IPS-11a (cell line): ENCODE measurements around the gene PHKA2.
"Not testable (repeated sequence)": the region's sequence is repeated elsewhere in the genome, so short reads cannot be mapped to it uniquely, and the experiment has no call there.

Source experiments
- H3K4me3 ChIP-seq: one replicate; pipeline ENCODE4 v1.5.1; 2013; ENCODE audit warnings: low read depth, low read length, control low read depth

PHKA2 gene

GRCh38 chrX:18983666-18984380, at the start of gene PHKA2:
TSS of gene PHKA2 (minus strand) at chrX:18984114. CDS start at chrX:18983932, 182 bp downstream.
- H3K4me3 ChIP-seq: peak within 1 kb of the TSS; percentile 56

GRCh38 chrX:19030805-19031204, 46.9 kb upstream of the PHKA2 start:
- H3K4me3 ChIP-seq: no peak overlapping the region

- no peak overlapping the region for H3K4me3 ChIP-seq
These were observed 44.6 kb upstream of the PHKA2 start for GRCh38 chrX:19028560-19028959.

GRCh38 chrX:19024366-19024765, 40.5 kb upstream of the PHKA2 start:
- H3K4me3 ChIP-seq: no peak overlapping the region

GRCh38 chrX:19019996-19020395, 36.1 kb upstream of the PHKA2 start:
- no peak overlapping the region for H3K4me3 ChIP-seq

GRCh38 chrX:19017271-19017670, 33.4 kb upstream of the PHKA2 start:
- no peak overlapping the region for H3K4me3 ChIP-seq

- H3K4me3 ChIP-seq: not testable (repeated sequence)
These were observed 32.7 kb upstream of the PHKA2 start for GRCh38 chrX:19016614-19017013.

GRCh38 chrX:19007868-19008267, 24.0 kb upstream of the PHKA2 start:
- no peak overlapping the region for H3K4me3 ChIP-seq

GRCh38 chrX:19007011-19007410, 23.1 kb upstream of the PHKA2 start:
- no peak overlapping the region for H3K4me3 ChIP-seq

GRCh38 chrX:19005909-19006308, 22.0 kb upstream of the PHKA2 start:
- no peak overlapping the region for H3K4me3 ChIP-seq

- no peak overlapping the region for H3K4me3 ChIP-seq
These were observed 19.8 kb upstream of the PHKA2 start for GRCh38 chrX:19003756-19004155.

- no peak overlapping the region for H3K4me3 ChIP-seq
These were observed 14.7 kb upstream of the PHKA2 start for GRCh38 chrX:18998653-18999052.

- no peak overlapping the region for H3K4me3 ChIP-seq
These were observed 14.0 kb upstream of the PHKA2 start for GRCh38 chrX:18997916-18998315.

GRCh38 chrX:18996536-18996935, 12.6 kb upstream of the PHKA2 start:
- H3K4me3 ChIP-seq: no peak overlapping the region

- no peak overlapping the region for H3K4me3 ChIP-seq
These were observed 11.3 kb upstream of the PHKA2 start for GRCh38 chrX:18995221-18995620.

GRCh38 chrX:18994713-18995112, 10.8 kb upstream of the PHKA2 start:
- H3K4me3 ChIP-seq: no peak overlapping the region

- H3K4me3 ChIP-seq: no peak overlapping the region
These were observed 8.9 kb upstream of the PHKA2 start for GRCh38 chrX:18992829-18993228.

- peak overlapping the region; percentile 56 for H3K4me3 ChIP-seq
These were observed 1.2 kb upstream of the PHKA2 start for GRCh38 chrX:18985186-18985435.

GRCh38 chrX:18984381-18985185, 669 bp upstream of the PHKA2 start:
- peak overlapping the region; percentile 56 for H3K4me3 ChIP-seq

- H3K4me3 ChIP-seq: no peak overlapping the region
These were observed 2.6 kb downstream of the PHKA2 start for GRCh38 chrX:18981124-18981807.

GRCh38 chrX:18980262-18980661, 3.7 kb downstream of the PHKA2 start:
- not testable (repeated sequence) for H3K4me3 ChIP-seq

GRCh38 chrX:18974993-18975392, 8.9 kb downstream of the PHKA2 start:
- H3K4me3 ChIP-seq: no peak overlapping the region
